HG03342 (cell line): ENCODE data around the gene CDK5.

Source experiments
- ATAC-seq: cut with Tn5 transposase; IDR thresholded peaks from one replicate; pipeline ENCODE4 v1.9.1; 2021; ENCODE audit warnings: mild to moderate bottlenecking, moderate library complexity; ENCODE audit not compliant: unreplicated experiment

Gene CDK5

GRCh38 chr7:151057506-151057988 is at the start of gene CDK5:
Gene CDK5 (minus strand): TSS chr7:151057897. CDS start chr7:151057848, 49 bp downstream.
- peak; percentile 11 for ATAC-seq

GRCh38 chr7:151104411-151105235 is 46.9 kb upstream of the CDK5 start:
- ATAC-seq, result no peak

- ATAC-seq, result no peak
Observed at GRCh38 chr7:151103973-151104372, 46.3 kb upstream of the CDK5 start.

GRCh38 chr7:151102991-151103390 is 45.3 kb upstream of the CDK5 start:
- ATAC-seq, result no peak

- ATAC-seq, result no peak
Observed at GRCh38 chr7:151101621-151102396, 44.1 kb upstream of the CDK5 start.

GRCh38 chr7:151100921-151101320 is 43.2 kb upstream of the CDK5 start:
- ATAC-seq, result no peak

- no peak for ATAC-seq
Observed at GRCh38 chr7:151099486-151100211, 42.0 kb upstream of the CDK5 start.

- no peak for ATAC-seq
Observed at GRCh38 chr7:151095828-151096475, 38.3 kb upstream of the CDK5 start.

GRCh38 chr7:151095123-151095797 is 37.6 kb upstream of the CDK5 start:
- no peak for ATAC-seq

- ATAC-seq, result no peak
Observed at GRCh38 chr7:151094675-151095074, 37.0 kb upstream of the CDK5 start.

- ATAC-seq, result no peak
Observed at GRCh38 chr7:151093748-151094147, 36.1 kb upstream of the CDK5 start.

GRCh38 chr7:151091988-151092387 is 34.3 kb upstream of the CDK5 start:
- ATAC-seq, result no peak

GRCh38 chr7:151091431-151091830 is 33.7 kb upstream of the CDK5 start:
- ATAC-seq, result peak; percentile 25

GRCh38 chr7:151091003-151091402 is 33.3 kb upstream of the CDK5 start:
- ATAC-seq, result no peak

GRCh38 chr7:151089893-151090730 is 32.4 kb upstream of the CDK5 start:
- no peak for ATAC-seq

- ATAC-seq, result no peak
Observed at GRCh38 chr7:151088856-151089699, 31.4 kb upstream of the CDK5 start.

GRCh38 chr7:151088019-151088855 is 30.5 kb upstream of the CDK5 start:
- no peak for ATAC-seq
